Activated CD4-positive, CD25-positive, alpha-beta regulatory T cell (primary cell): ENCODE results near the gene TEX14.
"Not testable (repeated sequence)": the region's sequence is repeated elsewhere in the genome, so short reads cannot be mapped to it uniquely, and the experiment has no call there.

Experiments
- DNase-seq, 4 experiments: peaks; one replicate each; lab custom pipeline; 2025; lab: John Stamatoyannopoulos, UW

The TEX14 gene

DNA sequence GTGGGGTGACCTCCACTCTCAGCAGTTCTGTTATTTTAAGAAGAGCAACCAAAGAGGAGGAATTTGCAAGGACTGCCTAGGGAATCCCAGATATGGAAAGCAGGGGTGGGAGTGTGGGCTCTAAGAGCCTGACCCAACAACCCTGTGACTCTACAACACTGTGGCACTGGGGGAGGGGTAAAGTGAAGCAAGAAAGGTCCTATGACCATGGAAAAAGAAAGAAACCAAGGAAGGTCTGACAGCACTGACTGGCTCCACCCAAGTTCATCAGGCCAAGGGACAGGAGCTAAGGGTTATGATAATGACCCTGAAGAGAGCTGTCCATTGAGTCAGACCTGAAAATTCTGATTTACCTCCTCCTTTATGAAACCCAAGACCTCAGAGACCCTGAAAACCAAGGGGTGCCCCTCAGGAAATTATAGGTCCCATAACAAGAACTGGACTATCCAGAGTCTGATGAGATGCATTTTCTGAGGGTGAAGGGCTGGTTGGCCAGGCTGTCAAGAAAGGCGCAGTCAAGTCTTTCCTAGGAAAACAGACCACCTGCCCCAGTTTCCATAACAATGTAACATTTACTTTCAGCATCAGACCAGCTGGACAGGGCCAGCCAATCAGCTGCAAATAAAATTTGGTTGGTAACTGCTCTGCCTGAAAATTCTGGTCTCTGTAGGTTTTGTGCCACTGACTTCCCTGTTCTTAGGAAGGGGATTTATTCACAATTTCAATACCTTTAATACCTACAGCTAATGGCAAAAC lies 123.6 kb downstream of the TEX14 start:
- DNase-seq = no peak

DNA sequence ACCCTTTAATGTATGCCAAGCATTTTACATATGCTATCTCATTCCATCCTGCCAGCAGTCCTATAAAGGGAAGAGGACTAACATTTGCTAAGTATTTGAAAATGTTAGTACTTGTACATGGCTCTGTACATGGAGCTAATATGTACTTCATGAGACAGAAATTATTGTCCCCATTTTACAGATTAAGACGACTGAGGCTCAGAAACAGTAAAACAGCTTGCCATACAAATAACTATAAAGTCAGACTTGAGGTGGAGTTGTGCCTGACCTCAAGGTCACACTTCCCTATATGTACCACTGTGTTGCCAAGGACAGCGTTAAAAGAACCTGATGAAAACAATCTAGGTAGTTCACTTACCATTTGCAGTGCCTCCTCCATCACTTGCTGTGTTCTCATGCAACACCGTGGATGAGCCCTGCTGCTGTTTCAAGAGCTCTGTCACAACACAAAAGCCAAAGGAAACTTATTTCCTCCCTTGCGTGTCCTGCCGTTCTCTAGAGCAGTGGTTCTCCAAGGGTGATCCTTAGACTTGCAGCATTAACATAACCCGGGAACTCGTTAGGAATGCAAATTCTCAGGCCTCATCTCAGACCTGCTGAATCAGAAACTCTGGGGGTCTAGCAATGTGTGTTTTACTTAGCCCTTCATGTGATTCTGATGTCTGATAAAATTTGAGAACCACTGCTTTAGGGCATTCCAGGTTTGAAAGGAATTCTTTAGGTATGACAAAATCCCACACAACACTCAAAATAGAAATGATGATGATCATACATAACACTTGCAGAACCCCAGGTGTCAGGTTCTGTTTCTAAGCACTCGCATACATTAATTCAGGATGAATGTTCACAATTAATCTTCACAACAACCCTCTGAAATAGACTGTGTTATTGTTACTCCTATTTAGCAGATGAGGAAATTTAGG lies 126.2 kb downstream of the TEX14 start:
- DNase-seq = no peak

GRCh38 chr17:58564971-58565370 lies 126.9 kb downstream of the TEX14 start:
- no peak for DNase-seq

DNA sequence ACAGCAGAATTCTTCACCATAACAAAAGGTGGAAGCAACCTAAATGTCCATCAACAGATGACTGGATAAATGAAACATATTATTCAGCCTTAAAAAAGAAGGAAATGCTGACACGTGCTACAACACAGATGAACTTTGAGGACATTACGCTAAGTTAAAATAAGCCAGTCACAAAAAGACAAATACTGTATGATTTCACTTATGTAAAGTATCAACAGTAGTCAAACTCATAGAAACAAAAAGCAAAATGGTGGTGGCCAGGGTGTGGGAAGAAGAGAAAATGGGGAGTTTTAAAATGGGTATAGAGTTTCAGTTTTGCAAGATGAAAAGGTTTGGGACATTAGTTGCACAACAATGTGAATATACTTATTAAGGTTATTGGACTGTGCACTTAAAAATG lies 127.6 kb downstream of the TEX14 start:
- DNase-seq = no peak

GRCh38 chr17:58560511-58560910 lies 131.3 kb downstream of the TEX14 start:
- DNase-seq = no peak

DNA sequence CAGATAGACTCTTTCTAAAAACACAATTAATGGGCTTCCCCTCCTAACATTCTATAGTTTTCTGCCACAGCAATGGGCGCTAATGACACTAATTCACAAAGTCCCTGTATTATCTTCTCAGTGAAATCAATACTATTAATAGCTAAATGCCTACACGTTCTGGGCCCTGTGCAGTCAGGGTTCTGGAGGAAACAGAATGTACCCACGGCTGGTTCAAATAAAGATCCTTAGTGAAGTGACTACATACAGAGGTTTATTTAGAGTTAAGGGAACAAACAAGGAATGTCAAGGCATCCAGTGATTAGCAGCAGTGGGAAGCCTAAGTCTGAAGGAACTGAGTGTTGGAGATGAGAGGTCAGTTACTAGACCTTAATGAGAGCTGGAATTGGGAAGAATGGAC lies 133.9 kb downstream of the TEX14 start:
- DNase-seq = no peak

- DNase-seq = no peak
Measured at GRCh38 chr17:58556833-58557250, 135.0 kb downstream of the TEX14 start.

DNA sequence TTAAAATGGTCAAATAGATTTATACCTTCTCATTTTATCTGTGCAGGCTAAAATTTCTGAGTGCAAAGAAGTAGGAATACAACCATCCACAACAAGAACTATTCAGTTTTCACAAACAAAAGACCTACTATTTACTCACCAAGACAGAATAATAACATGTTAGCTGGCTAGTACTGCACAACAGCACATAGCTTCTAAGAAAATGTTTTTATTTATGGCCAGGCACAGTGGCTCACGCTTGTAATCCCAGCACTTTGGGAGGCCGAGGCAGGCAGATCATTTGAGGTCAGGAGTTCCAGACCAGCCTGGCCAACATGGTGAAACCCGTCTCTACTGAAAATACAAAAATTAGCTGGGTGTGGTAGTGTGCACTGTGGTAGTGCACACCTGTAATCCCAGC lies 136.7 kb downstream of the TEX14 start:
- not testable (repeated sequence) for DNase-seq

DNA sequence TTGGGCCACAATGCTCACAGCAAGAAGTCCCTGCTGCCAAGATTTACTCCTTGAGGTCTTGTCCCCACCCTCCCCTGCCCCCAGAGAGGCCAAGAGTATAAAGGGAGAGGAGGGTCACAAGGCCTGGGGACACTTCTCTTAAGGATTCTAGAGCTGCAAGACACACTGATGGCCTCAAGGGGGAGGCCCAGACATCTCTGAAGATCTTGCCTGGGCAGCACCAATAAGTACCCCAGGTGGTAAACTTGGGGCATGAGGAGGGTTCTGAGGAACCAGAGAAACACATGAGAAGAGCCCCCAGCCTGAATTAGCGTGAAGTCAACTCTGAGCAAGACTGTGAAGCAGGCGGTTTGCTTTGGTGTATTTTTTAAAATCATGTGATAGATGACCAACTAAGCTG lies 150.6 kb downstream of the TEX14 start:
- no peak for DNase-seq

- no peak for DNase-seq
Measured at GRCh38 chr17:58539698-58540097, 152.1 kb downstream of the TEX14 start.

DNA sequence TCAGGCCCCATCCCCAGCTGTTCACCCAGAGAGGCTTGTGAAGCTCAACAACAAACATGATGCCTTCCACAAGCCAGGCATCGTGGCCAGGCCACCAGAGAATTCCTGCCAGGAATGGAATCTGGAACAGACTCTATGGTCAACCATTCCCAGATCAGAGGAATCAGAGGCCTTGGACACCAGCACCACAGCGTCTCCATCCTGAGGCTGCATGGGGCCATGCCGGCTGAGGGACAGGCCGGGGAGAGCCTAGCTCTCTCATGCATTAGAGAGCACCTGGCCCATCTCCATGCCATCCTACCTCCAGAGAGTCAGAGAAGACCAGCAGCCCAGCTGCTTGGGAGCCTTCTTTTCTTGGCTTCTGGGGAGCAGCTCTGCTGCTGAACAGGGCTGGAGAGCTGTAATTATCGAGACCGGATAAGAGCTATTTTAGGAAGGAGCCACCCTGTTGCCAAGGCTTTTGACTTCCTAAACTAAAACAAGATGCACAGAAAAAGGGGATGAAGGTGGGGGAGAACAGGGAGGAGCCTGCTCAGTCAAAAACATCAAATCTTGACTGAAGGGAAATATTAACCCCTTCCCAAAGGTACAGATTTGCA lies 152.9 kb downstream of the TEX14 start:
- no peak for DNase-seq

DNA sequence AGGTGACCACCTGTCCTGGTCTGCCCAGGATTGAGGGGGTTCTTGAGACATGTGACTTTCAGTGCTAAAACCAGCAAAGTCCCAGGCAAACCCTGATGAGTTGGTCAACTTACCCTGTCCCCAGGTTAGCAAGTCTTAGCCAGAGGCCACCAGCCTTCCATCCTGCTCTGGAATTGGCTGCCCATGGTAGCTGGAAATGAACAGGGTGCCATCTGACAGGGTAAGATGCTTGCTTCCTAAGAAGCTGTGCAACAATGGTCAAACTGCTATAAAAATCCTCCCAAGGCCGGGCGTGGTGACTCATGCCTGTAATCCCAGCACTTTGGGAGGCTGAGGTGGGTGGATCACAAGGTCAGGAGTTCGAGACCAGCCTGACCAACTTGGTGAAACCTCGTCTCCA lies 154.6 kb downstream of the TEX14 start:
- no peak for DNase-seq

DNA sequence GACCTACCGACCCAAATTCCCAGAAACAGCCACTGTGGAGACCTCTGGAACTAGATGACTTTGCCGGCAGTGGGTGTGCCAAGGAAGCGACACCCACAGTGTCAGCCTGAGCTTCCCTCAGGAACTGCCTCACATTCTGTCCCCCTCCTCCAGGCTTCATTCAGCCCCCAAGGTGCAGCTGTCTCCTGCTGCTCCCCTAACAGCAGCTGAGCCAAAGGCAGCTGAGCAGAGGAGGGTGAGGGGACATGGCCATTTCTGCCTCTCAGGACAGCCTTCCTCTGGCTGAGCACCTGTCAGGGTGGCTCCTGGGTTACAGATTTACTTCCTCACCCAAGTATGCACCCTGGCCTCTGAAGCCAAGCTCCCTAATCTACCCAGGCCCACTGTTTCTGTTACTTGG lies 155.3 kb downstream of the TEX14 start:
- no peak for DNase-seq

DNA sequence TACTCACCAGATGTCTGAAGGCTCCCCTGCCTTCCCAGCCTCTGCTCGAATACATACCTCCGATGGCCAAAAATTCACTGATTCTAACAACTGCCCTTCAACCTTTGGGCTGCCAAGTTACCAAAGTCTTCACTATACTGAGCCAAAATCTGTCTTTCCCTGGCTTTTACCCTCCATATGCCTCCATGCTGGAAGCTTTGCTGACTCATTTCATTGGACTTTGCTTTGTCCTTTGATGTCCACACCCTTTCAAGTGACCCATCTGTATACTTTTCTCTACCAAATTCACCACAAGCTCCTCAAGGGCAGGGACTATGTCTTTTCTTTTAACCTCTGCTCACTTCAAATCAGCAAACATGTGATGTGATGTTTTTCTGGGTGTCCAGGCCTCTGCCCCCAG lies 156.4 kb downstream of the TEX14 start:
- no peak for DNase-seq

GRCh38 chr17:58534901-58535421 lies 156.9 kb downstream of the TEX14 start:
- DNase-seq = no peak

DNA sequence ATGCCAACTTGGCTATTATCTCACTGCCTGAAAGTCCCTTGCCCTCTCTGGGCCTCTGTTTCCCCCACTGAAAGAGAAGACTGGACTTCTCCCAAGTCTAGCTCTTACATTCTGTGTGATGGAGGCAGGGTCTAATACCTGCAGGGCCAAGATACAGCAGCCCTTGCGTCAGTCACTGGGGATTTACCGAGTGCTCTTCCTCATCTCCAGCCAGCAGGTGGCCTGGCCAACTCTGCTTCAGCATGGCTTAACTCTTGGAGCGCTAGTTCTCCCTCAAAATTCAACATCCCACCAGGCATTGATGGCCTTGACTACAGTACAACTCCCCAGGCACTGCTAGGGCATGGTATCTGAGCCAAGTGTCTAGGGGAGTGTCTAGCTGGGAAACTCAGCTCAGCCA lies 157.5 kb downstream of the TEX14 start:
- DNase-seq = no peak

- no peak for DNase-seq
Measured at GRCh38 chr17:58533616-58534188, 158.1 kb downstream of the TEX14 start.

DNA sequence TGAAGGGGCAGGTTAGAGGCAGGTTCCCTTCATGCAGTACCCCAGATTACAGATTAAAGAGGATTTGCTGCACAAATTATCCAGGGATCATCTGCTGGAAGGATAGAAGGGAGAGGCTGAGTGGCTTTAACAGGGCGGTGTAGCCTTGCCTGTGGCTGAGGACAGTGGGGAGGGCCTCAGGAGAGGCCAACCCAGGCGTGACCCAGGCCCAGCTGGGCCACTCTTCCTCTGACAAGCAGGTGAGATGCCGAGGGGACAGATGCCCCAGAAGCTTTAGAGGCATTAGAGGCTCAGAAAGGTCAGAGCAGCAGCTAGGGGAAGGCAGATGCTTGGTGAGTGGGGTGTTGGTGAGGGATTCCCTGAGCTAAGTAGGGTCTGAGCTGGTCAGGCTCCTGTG lies 159.3 kb downstream of the TEX14 start:
- DNase-seq = no peak

DNA sequence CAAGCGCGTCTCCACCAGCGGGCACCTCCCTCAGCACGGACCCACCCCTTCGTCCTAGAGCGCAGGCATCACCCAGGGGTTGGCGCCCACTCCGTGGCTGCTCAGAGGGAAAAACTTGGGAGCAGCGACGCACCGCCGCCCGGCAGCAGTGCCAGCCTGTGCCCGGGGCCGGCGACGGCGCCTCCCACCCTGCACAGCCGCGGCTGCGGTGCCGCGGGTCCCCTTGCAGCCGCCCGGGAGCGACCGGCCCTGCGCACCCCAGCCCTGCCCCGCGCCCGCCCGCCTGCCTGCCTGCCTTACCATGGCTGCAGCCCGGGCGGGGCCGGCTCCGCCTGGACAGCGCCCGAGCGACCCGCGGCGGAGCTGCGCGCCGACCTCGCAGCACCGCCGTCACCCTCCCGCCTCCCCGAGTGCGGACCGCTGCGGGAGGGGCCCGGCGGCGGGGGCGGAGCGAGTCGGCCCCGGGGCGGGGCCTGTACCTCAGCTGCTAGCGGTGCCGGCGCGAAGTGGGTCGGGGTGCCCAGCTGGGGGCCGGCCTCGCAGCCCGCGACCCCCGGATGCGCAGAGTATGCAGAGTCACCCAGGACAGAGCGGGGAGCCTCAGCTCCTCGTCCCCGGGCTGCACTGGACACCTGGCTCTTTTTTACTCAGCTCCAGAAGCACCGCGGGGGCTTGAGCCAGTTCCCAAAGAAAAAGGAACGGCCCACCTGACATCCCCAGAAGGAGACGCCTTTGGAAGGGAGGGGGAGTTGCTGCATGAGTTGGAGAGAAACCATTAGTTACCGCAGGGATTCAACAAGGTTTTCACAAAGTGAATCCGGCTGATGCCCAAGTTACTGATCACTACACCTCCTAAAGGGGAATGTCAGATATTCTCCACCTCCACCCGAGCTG lies 159.9 kb downstream of the TEX14 start:
- peak in 3 of 4 experiments; percentile 17 to 35 (median 34) for DNase-seq

GRCh38 chr17:58531122-58531521 lies 160.7 kb downstream of the TEX14 start:
- no peak for DNase-seq

GRCh38 chr17:58530655-58531054 lies 161.2 kb downstream of the TEX14 start:
- DNase-seq = no peak
